ENCODE data around the gene ADM2.
"Not testable (repeated sequence)": the region's sequence is repeated elsewhere in the genome, so short reads cannot be mapped to it uniquely, and the experiment has no call there.

The ADM2 gene

DNA sequence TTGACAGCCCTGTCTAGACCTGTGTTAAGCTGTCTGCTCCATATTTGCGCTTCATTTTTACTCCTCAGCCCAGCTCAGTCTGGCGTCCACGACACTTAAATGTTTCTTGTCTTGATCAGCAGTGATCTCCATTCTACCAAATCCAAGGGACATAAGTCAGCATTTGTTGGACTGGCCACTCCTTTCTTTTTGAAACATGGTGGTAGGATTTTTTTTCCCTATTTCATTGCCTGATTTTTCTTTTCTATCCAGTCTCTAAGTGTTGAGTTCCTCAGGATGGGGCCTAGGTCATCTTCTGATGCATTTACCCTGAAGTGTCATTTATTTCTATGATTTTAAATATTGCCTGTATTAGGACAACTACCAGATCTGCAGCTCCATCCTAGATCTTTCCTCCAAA is 27.6 kb downstream of the ADM2 start:
- peak overlapping the region; percentile 93 for H3K4me3 Mint-ChIP-seq
- DNase-seq, result no peak
- peaks cover 26% of the 10 kb centered on the region for H3K4me1 Mint-ChIP-seq (ENCODE audit: low read depth)
- peak overlapping the region; percentile 98 for H3K27ac Mint-ChIP-seq
- H3K9me3 Mint-ChIP-seq, result no peaks in the 10 kb centered on the region
- no peaks in the 10 kb centered on the region for H3K27me3 Mint-ChIP-seq
- H3K36me3 Mint-ChIP-seq (ENCODE audit: low read depth), result peaks cover 65% of the 10 kb centered on the region

GRCh38 chr22:50513175-50513574 is 31.8 kb downstream of the ADM2 start:
- H3K4me3 Mint-ChIP-seq, result no peak overlapping the region
- peaks cover 36% of the 10 kb centered on the region for H3K4me1 Mint-ChIP-seq (ENCODE audit: low read depth)
- H3K27ac Mint-ChIP-seq, result no peak overlapping the region
- H3K36me3 Mint-ChIP-seq (ENCODE audit: low read depth), result peaks cover 84% of the 10 kb centered on the region
- no peaks in the 10 kb centered on the region for H3K9me3 Mint-ChIP-seq
- H3K27me3 Mint-ChIP-seq, result no peaks in the 10 kb centered on the region
- no peak for DNase-seq

DNA sequence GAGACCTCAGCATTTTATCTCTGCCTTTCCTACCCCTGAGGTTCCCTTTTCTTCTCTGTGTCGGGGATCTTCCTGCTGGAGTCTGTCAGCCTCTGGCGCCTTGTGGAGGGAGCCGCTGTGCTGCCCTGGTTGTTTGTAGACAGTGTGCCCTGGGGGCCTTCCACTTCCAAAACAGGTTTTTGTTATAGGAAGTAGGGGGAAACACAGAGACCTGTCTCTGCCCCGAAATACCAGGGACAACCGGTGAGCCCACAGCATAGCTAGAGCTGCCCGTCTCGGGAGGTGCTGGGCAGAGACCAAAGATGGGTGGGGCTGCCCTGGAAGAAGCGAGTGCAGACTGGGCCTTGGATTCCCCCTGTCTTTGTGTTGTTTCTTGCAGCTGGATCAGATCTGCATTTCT is 34.7 kb downstream of the ADM2 start:
- no peak for DNase-seq
- H3K4me1 Mint-ChIP-seq (ENCODE audit: low read depth), result peaks cover 24% of the 10 kb centered on the region
- no peak overlapping the region for H3K4me3 Mint-ChIP-seq
- no peaks in the 10 kb centered on the region for H3K27me3 Mint-ChIP-seq
- H3K27ac Mint-ChIP-seq, result no peak overlapping the region
- no peaks in the 10 kb centered on the region for H3K9me3 Mint-ChIP-seq
- peaks cover 90% of the 10 kb centered on the region for H3K36me3 Mint-ChIP-seq (ENCODE audit: low read depth)

- Mint-ChIP-seq H3K27ac (no peak overlapping the region), H3K9me3 (no peaks in the 10 kb centered on the region), H3K4me3 (no peak overlapping the region), H3K27me3 (no peaks in the 10 kb centered on the region), H3K4me1 (ENCODE audit: low read depth) (peaks cover 24% of the 10 kb centered on the region), H3K36me3 (ENCODE audit: low read depth) (peaks cover 94% of the 10 kb centered on the region)
- no peak for DNase-seq
Observed at GRCh38 chr22:50516891-50517290, 35.5 kb downstream of the ADM2 start.

GRCh38 chr22:50517495-50518260 is 36.3 kb downstream of the ADM2 start:
- H3K36me3 Mint-ChIP-seq (ENCODE audit: low read depth), result peaks cover 92% of the 10 kb centered on the region
- peaks cover 17% of the 10 kb centered on the region for H3K4me1 Mint-ChIP-seq (ENCODE audit: low read depth)
- H3K9me3 Mint-ChIP-seq, result no peaks in the 10 kb centered on the region

DNA sequence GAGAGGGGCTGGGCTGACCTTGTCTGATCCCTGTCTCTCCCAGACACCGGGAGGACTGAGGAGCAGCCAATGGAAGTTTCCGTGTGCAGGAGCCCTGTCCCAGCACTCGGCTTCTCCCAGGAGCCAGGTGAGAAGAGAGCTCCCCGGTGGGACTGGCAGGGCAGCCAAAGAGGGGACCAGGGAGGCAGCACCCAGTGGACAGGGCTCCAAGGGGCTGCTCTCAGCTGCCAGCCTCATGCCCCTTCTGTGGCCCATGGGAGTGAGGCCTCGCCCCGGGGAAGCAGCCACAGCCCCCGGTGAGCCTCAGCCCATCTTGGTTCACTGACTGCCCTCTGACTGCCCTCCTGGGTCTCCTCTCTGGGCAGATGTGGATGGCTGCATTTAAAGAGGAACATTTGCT is 37.3 kb downstream of the ADM2 start:
- no peaks in the 10 kb centered on the region for H3K9me3 Mint-ChIP-seq
- DNase-seq, result no peak
- no peaks in the 10 kb centered on the region for H3K27me3 Mint-ChIP-seq
- H3K4me1 Mint-ChIP-seq (ENCODE audit: low read depth), result peaks cover 19% of the 10 kb centered on the region
- H3K4me3 Mint-ChIP-seq, result no peak overlapping the region
- peaks cover 95% of the 10 kb centered on the region for H3K36me3 Mint-ChIP-seq (ENCODE audit: low read depth)
- no peak overlapping the region for H3K27ac Mint-ChIP-seq

More at GRCh38 chr22:50517495-50518260, 36.3 kb downstream of the ADM2 start:
- H3K27ac Mint-ChIP-seq, result no peak overlapping the region
- H3K27me3 Mint-ChIP-seq, result no peaks in the 10 kb centered on the region
- DNase-seq, result no peak
- H3K4me3 Mint-ChIP-seq, result no peak overlapping the region

DNA sequence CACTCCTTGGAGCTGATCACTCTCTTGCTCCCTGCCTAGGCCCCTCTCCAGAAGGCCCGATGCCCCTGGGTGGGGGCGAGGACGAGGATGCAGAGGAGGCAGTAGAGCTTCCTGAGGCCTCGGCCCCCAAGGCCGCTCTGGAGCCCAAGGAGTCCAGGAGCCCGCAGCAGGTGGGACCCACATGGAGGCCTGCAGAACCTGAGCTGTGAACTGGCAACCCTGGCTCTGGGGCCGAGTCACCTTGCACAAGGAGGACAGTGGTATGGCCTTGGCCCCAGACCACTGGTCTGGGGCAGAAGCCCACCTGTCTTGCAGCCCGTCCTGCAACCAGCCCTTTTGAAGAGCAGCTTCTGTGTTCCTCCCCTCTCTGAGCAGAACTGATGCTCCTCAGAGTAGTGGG is 37.8 kb downstream of the ADM2 start:
- no peak for DNase-seq
- H3K27ac Mint-ChIP-seq, result no peak overlapping the region
- peaks cover 20% of the 10 kb centered on the region for H3K4me1 Mint-ChIP-seq (ENCODE audit: low read depth)
- no peaks in the 10 kb centered on the region for H3K27me3 Mint-ChIP-seq
- peaks cover 95% of the 10 kb centered on the region for H3K36me3 Mint-ChIP-seq (ENCODE audit: low read depth)
- H3K4me3 Mint-ChIP-seq, result no peak overlapping the region
- H3K9me3 Mint-ChIP-seq, result no peaks in the 10 kb centered on the region

- Mint-ChIP-seq H3K4me1 (ENCODE audit: low read depth) (peaks cover 19% of the 10 kb centered on the region), H3K36me3 (ENCODE audit: low read depth) (peaks cover 94% of the 10 kb centered on the region)
- not testable (repeated sequence) for H3K27ac Mint-ChIP-seq, H3K9me3 Mint-ChIP-seq, H3K4me3 Mint-ChIP-seq, DNase-seq, H3K27me3 Mint-ChIP-seq
Observed at GRCh38 chr22:50520184-50520583, 38.8 kb downstream of the ADM2 start.

DNA sequence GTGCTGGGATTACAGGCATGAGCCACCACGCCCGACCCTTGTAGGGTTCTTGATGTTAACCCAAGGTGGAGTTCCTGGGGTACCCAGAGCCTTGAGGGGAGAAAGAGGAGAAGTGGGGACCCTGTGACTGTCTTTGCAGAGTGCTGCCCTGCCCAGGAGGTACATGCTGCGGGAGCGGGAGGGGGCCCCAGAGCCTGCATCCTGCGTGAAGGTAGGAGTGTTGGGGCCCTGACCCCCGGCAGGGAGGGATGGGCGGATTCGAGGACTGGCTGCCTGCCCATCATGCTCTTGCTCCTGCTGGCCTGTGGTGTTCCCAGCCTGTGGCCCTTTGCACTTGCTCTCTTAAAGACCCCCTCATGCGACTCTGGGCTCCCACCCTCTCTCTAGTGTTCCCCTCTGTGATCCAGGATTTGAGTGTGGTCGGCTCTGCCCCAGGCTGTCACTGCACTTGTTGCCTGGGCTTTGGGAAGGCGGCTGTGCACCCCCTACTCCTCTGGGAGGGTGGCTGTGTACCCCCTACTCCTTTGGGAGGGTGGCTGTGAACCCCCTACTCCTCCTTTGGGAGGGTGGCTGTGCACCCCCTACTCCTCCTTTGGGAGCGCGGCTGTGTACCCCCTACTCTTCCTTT is 39.6 kb downstream of the ADM2 start:
- DNase-seq, result no peak
- Mint-ChIP-seq H3K36me3 (ENCODE audit: low read depth) (peaks cover 89% of the 10 kb centered on the region), H3K27me3 (no peaks in the 10 kb centered on the region), H3K4me1 (ENCODE audit: low read depth) (peaks cover 16% of the 10 kb centered on the region), H3K27ac (no peak overlapping the region), H3K9me3 (no peaks in the 10 kb centered on the region), H3K4me3 (no peak overlapping the region)

GRCh38 chr22:50521710-50522109 is 40.4 kb downstream of the ADM2 start:
- Mint-ChIP-seq H3K9me3 (no peaks in the 10 kb centered on the region), H3K36me3 (ENCODE audit: low read depth) (peaks cover 82% of the 10 kb centered on the region), H3K27ac (no peak overlapping the region), H3K4me1 (ENCODE audit: low read depth) (peaks cover 15% of the 10 kb centered on the region), H3K27me3 (no peaks in the 10 kb centered on the region), H3K4me3 (no peak overlapping the region)
- no peak for DNase-seq

DNA sequence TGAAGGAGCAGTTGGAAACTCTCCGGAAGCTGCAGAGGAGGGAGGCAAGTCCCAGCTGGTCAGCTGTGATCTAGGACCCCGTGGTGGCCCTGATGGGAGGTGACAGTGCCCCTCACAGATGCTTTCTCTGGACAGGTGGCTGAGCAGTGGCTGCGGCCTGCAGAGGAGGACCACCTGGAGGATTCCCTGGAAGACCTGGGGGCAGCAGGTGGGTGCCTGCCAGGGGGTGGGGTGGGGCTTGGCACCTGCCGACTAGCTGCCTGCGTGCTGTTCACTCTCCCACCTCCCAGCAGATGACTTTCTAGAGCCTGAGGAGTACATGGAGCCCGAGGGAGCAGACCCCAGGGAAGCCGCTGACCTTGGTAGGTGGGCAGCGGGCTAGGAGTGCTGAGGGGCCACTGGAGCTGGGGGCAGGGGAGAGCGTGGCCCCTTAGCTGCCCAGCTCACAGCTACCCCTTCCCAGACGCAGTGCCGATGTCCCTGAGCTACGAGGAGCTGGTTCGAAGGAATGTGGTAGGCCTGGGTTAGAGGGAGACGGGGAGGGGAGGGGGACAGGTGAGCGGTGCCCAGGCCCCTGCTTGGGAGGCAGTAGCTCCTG is 41.0 kb downstream of the ADM2 start:
- Mint-ChIP-seq H3K36me3 (ENCODE audit: low read depth) (peaks cover 80% of the 10 kb centered on the region), H3K27ac (no peak overlapping the region), H3K27me3 (no peaks in the 10 kb centered on the region), H3K4me1 (ENCODE audit: low read depth) (peaks cover 21% of the 10 kb centered on the region), H3K9me3 (no peaks in the 10 kb centered on the region), H3K4me3 (no peak overlapping the region)
- no peak for DNase-seq

- DNase-seq, result no peak
- Mint-ChIP-seq H3K36me3 (ENCODE audit: low read depth) (peaks cover 80% of the 10 kb centered on the region), H3K4me3 (peak overlapping the region; percentile 92), H3K27ac (peak overlapping the region; percentile 74), H3K27me3 (no peaks in the 10 kb centered on the region), H3K9me3 (no peaks in the 10 kb centered on the region), H3K4me1 (ENCODE audit: low read depth) (peaks cover 27% of the 10 kb centered on the region)
Observed at GRCh38 chr22:50522806-50523438, 41.6 kb downstream of the ADM2 start.

- H3K27me3 Mint-ChIP-seq, result no peaks in the 10 kb centered on the region
- H3K9me3 Mint-ChIP-seq, result no peaks in the 10 kb centered on the region
- H3K4me3 Mint-ChIP-seq, result peak overlapping the region; percentile 92
- no peak for DNase-seq
- peak overlapping the region; percentile 74 for H3K27ac Mint-ChIP-seq
- H3K4me1 Mint-ChIP-seq (ENCODE audit: low read depth), result peaks cover 32% of the 10 kb centered on the region
- H3K36me3 Mint-ChIP-seq (ENCODE audit: low read depth), result peaks cover 80% of the 10 kb centered on the region
Observed at GRCh38 chr22:50523458-50523805, 42.1 kb downstream of the ADM2 start.

DNA sequence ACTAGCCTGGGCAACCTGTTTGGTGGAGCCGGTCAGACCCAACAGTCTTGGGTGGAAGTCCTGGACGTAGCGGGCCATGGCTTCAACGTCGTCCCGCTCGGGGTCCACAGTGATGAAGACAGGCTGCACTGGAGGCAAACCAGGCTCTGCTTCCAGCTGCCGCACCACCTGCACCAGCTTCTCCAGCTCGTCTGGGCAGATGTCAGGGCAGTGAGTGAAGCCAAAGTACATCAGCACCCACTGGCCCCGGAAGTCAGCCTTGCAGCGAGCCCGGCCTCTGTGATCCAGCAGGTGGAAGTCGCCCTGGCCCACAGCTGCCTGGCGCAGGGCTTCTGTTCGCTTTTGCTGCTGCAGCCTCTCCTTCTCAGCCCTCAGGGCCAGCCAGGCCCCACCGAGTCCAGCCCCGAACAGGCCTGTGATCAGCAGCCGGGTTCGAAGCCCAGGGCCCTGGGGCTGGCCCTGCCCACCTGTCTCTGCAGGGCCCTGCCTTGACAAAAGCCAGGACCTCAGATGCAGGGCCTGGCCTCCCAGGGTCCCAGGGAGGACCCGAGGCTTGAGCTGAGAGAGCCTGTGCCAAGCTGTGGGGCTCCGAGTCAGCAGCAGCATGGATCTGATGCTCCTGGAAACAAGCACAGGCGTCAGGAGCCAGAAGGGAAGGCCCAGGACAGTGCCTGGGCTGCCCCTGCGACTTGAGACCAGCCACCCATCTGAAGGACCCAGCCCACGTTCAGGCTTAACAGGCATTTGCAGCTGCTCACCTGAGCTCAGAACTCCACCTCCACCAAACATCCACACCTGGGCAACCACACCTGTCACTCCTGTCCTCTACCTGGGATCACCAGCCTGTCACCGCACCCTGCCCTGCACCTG is 42.7 kb downstream of the ADM2 start:
- H3K4me3 Mint-ChIP-seq, result peak overlapping the region; percentile 92
- peaks cover 38% of the 10 kb centered on the region for H3K4me1 Mint-ChIP-seq (ENCODE audit: low read depth)
- H3K9me3 Mint-ChIP-seq, result no peaks in the 10 kb centered on the region
- H3K27me3 Mint-ChIP-seq, result no peaks in the 10 kb centered on the region
- DNase-seq, result no peak
- peak overlapping the region; percentile 93 for H3K27ac Mint-ChIP-seq
- peaks cover 78% of the 10 kb centered on the region for H3K36me3 Mint-ChIP-seq (ENCODE audit: low read depth)
